ENCODE results near the gene ZCCHC7.

The ZCCHC7 gene

GRCh38 chr9:37345038-37345437 lies 224.7 kb downstream of the ZCCHC7 start:
- H3K4me1 ChIP-seq (ENCODE audit: control insufficient read depth, insufficient read depth, low read length) = no peaks in the 10 kb centered on the region
- no peak overlapping the region for H3K9ac ChIP-seq (ENCODE audit: low read length)
- H3K9me3 ChIP-seq (ENCODE audit: control insufficient read depth, low read length) = no peaks in the 10 kb centered on the region
- H3K27me3 ChIP-seq (replicated peaks; ENCODE audit: control insufficient read depth, insufficient read depth, low read length) = no peaks in the 10 kb centered on the region
- H3K36me3 ChIP-seq (ENCODE audit: control insufficient read depth, insufficient read depth, low read length, severe bottlenecking) = no peaks in the 10 kb centered on the region
- no peak for DNase-seq (ENCODE audit: low read depth)
- no peak overlapping the region for H3K4me3 ChIP-seq (ENCODE audit: low read length)

GRCh38 chr9:37348917-37349316 lies 228.5 kb downstream of the ZCCHC7 start:
- no peaks in the 10 kb centered on the region for H3K27me3 ChIP-seq (replicated peaks; ENCODE audit: control insufficient read depth, insufficient read depth, low read length)
- no peak overlapping the region for H3K9ac ChIP-seq (ENCODE audit: low read length)
- H3K4me3 ChIP-seq (ENCODE audit: low read length) = no peak overlapping the region
- peaks cover 6% of the 10 kb centered on the region for H3K4me1 ChIP-seq (ENCODE audit: control insufficient read depth, insufficient read depth, low read length)
- DNase-seq (ENCODE audit: low read depth) = no peak
- H3K9me3 ChIP-seq (ENCODE audit: control insufficient read depth, low read length) = no peaks in the 10 kb centered on the region
- peaks cover 10% of the 10 kb centered on the region for H3K36me3 ChIP-seq (ENCODE audit: control insufficient read depth, insufficient read depth, low read length, severe bottlenecking)

DNA sequence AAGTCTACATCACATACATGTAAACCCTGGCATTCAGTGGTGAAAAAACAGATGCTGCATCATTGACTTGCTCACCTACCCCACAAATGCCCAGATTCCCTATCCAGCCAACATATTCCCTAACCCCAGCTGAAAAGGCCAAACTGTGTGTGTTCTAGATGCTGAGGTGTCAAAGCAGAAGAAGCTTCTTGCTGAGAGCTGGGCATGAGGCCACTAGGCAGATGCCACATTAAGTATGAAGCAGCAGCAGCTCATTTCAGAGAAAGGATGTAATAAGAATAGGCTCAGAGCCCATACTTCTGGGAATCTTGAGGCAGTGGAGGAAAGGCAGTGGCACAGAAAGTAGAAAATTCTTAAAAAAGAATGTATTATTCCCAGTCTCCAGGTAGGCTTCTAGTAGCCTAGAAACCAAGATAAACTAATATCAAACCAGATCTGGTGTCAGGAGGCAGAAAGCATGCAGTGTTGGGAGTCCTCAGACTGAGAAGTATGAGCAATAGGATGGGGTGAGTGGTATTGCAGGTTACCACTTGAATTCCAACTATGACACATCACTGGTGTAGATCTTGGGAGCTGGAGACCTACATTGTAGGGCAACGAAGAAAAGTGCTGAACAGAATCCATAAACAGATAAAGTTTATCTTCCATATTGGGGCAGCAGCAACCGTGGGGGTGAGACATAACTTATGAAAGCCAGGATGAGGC lies 230.3 kb downstream of the ZCCHC7 start:
- peak; percentile 11 for DNase-seq (ENCODE audit: low read depth)
- peaks cover 10% of the 10 kb centered on the region for H3K36me3 ChIP-seq (ENCODE audit: control insufficient read depth, insufficient read depth, low read length, severe bottlenecking)
- no peak overlapping the region for H3K4me3 ChIP-seq (ENCODE audit: low read length)
- H3K9ac ChIP-seq (ENCODE audit: low read length) = no peak overlapping the region
- H3K9me3 ChIP-seq (ENCODE audit: control insufficient read depth, low read length) = no peaks in the 10 kb centered on the region
- no peaks in the 10 kb centered on the region for H3K27me3 ChIP-seq (replicated peaks; ENCODE audit: control insufficient read depth, insufficient read depth, low read length)
- H3K4me1 ChIP-seq (ENCODE audit: control insufficient read depth, insufficient read depth, low read length) = peaks cover 6% of the 10 kb centered on the region

DNA sequence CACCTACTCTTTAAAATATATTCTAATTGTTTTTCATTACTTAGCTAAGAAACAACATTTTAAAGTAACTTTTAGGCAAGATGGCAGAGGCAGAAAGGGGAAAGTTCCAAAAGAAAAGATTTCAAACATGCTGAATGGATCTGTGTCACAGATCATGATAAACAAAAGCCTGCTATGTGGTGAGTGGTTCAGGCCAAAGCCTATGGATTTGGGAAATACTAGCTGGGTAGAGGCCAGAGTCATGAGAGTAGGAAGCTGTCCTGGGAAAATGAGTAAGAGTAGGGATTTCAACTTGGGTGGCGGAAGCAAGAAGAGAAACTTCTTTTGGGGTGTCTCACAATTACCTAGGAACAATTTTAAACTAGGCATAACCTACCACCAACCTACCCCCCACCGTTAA lies 233.4 kb downstream of the ZCCHC7 start:
- H3K36me3 ChIP-seq (ENCODE audit: control insufficient read depth, insufficient read depth, low read length, severe bottlenecking) = peaks cover 28% of the 10 kb centered on the region
- no peak overlapping the region for H3K4me3 ChIP-seq (ENCODE audit: low read length)

GRCh38 chr9:37362430-37362829 lies 242.1 kb downstream of the ZCCHC7 start:
- DNase-seq (ENCODE audit: low read depth) = no peak
- Histone ChIP-seq H3K36me3 (ENCODE audit: control insufficient read depth, insufficient read depth, low read length, severe bottlenecking) (peaks cover 11% of the 10 kb centered on the region), H3K9me3 (ENCODE audit: control insufficient read depth, low read length) (no peaks in the 10 kb centered on the region), H3K4me3 (ENCODE audit: low read length) (no peak overlapping the region), H3K4me1 (ENCODE audit: control insufficient read depth, insufficient read depth, low read length) (no peaks in the 10 kb centered on the region), H3K27me3 (replicated peaks; ENCODE audit: control insufficient read depth, insufficient read depth, low read length) (no peaks in the 10 kb centered on the region), H3K9ac (ENCODE audit: low read length) (no peak overlapping the region)

More for the DNA sequence above, 233.4 kb downstream of the ZCCHC7 start:
- Histone ChIP-seq H3K27me3 (replicated peaks; ENCODE audit: control insufficient read depth, insufficient read depth, low read length) (no peaks in the 10 kb centered on the region), H3K9me3 (ENCODE audit: control insufficient read depth, low read length) (no peaks in the 10 kb centered on the region), H3K4me1 (ENCODE audit: control insufficient read depth, insufficient read depth, low read length) (peaks cover 6% of the 10 kb centered on the region), H3K9ac (ENCODE audit: low read length) (no peak overlapping the region)
- no peak for DNase-seq (ENCODE audit: low read depth)

DNA sequence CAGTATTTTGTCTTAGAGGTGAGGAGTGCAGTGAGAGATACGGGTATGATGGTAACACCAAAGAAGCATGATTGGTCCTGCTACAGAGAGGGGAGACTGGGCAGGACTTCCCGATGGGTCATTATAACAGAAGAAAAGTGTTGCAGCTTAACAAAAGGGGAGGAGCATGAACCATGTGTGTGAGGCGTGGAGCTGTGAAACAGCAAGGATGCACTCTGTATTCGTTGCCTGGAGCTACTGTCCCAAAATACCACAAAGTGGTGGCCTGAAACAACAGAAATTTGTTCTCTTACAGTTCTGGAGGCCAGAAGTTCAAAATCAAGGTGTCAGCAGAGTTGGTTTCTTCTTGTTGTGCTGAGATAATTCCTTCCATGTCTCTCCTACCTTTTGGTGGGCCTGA lies 242.8 kb downstream of the ZCCHC7 start:
- Histone ChIP-seq H3K9me3 (ENCODE audit: control insufficient read depth, low read length) (no peaks in the 10 kb centered on the region), H3K9ac (ENCODE audit: low read length) (no peak overlapping the region)

GRCh38 chr9:37364136-37364535 lies 243.8 kb downstream of the ZCCHC7 start:
- no peaks in the 10 kb centered on the region for H3K27me3 ChIP-seq (replicated peaks; ENCODE audit: control insufficient read depth, insufficient read depth, low read length)
- no peaks in the 10 kb centered on the region for H3K4me1 ChIP-seq (ENCODE audit: control insufficient read depth, insufficient read depth, low read length)
- H3K36me3 ChIP-seq (ENCODE audit: control insufficient read depth, insufficient read depth, low read length, severe bottlenecking) = peaks cover 1% of the 10 kb centered on the region
- DNase-seq (ENCODE audit: low read depth) = no peak
- no peak overlapping the region for H3K9ac ChIP-seq (ENCODE audit: low read length)
- H3K9me3 ChIP-seq (ENCODE audit: control insufficient read depth, low read length) = no peaks in the 10 kb centered on the region
- no peak overlapping the region for H3K4me3 ChIP-seq (ENCODE audit: low read length)

More for the DNA sequence above, 242.8 kb downstream of the ZCCHC7 start:
- Histone ChIP-seq H3K4me1 (ENCODE audit: control insufficient read depth, insufficient read depth, low read length) (no peaks in the 10 kb centered on the region), H3K4me3 (ENCODE audit: low read length) (no peak overlapping the region), H3K36me3 (ENCODE audit: control insufficient read depth, insufficient read depth, low read length, severe bottlenecking) (peaks cover 6% of the 10 kb centered on the region), H3K27me3 (replicated peaks; ENCODE audit: control insufficient read depth, insufficient read depth, low read length) (no peaks in the 10 kb centered on the region)
- no peak for DNase-seq (ENCODE audit: low read depth)

GRCh38 chr9:37364751-37365360 lies 244.5 kb downstream of the ZCCHC7 start:
- Histone ChIP-seq H3K4me3 (ENCODE audit: low read length) (no peak overlapping the region), H3K36me3 (ENCODE audit: control insufficient read depth, insufficient read depth, low read length, severe bottlenecking) (no peaks in the 10 kb centered on the region), H3K9ac (ENCODE audit: low read length) (no peak overlapping the region), H3K27me3 (replicated peaks; ENCODE audit: control insufficient read depth, insufficient read depth, low read length) (no peaks in the 10 kb centered on the region), H3K4me1 (ENCODE audit: control insufficient read depth, insufficient read depth, low read length) (no peaks in the 10 kb centered on the region), H3K9me3 (ENCODE audit: control insufficient read depth, low read length) (no peaks in the 10 kb centered on the region)
- no peak for DNase-seq (ENCODE audit: low read depth)

- no peaks in the 10 kb centered on the region for H3K9me3 ChIP-seq (ENCODE audit: control insufficient read depth, low read length)
- H3K4me1 ChIP-seq (ENCODE audit: control insufficient read depth, insufficient read depth, low read length) = no peaks in the 10 kb centered on the region
- no peaks in the 10 kb centered on the region for H3K36me3 ChIP-seq (ENCODE audit: control insufficient read depth, insufficient read depth, low read length, severe bottlenecking)
- peaks cover 11% of the 10 kb centered on the region for H3K27me3 ChIP-seq (replicated peaks; ENCODE audit: control insufficient read depth, insufficient read depth, low read length)
- no peak overlapping the region for H3K4me3 ChIP-seq (ENCODE audit: low read length)
- DNase-seq (ENCODE audit: low read depth) = no peak
- no peak overlapping the region for H3K9ac ChIP-seq (ENCODE audit: low read length)
These were observed 249.3 kb downstream of the ZCCHC7 start for GRCh38 chr9:37369671-37370070.

DNA sequence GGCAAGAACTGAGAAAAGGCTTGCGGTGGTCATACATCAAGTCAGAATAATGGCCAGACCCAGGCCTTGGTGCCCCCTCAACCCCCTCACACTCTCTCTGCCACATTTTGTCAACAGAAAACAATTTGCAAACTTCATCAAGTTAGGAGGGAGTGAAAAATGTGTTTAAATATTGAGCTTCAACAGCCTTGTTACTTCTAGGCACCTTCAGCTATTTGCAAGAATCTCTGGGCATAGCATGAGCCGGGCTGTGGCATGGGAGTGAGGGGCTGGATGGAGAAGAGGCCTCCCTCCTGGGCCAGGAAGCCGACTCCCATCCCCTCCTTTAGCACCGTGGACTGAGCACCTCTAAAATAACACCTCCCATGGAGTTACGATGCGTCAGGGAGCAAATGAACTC lies 249.9 kb downstream of the ZCCHC7 start:
- H3K4me1 ChIP-seq (ENCODE audit: control insufficient read depth, insufficient read depth, low read length) = no peaks in the 10 kb centered on the region
- H3K9me3 ChIP-seq (ENCODE audit: control insufficient read depth, low read length) = no peaks in the 10 kb centered on the region
- H3K4me3 ChIP-seq (ENCODE audit: low read length) = no peak overlapping the region
- no peaks in the 10 kb centered on the region for H3K36me3 ChIP-seq (ENCODE audit: control insufficient read depth, insufficient read depth, low read length, severe bottlenecking)
- H3K9ac ChIP-seq (ENCODE audit: low read length) = no peak overlapping the region
- no peak for DNase-seq (ENCODE audit: low read depth)
- H3K27me3 ChIP-seq (replicated peaks; ENCODE audit: control insufficient read depth, insufficient read depth, low read length) = peaks cover 11% of the 10 kb centered on the region

DNA sequence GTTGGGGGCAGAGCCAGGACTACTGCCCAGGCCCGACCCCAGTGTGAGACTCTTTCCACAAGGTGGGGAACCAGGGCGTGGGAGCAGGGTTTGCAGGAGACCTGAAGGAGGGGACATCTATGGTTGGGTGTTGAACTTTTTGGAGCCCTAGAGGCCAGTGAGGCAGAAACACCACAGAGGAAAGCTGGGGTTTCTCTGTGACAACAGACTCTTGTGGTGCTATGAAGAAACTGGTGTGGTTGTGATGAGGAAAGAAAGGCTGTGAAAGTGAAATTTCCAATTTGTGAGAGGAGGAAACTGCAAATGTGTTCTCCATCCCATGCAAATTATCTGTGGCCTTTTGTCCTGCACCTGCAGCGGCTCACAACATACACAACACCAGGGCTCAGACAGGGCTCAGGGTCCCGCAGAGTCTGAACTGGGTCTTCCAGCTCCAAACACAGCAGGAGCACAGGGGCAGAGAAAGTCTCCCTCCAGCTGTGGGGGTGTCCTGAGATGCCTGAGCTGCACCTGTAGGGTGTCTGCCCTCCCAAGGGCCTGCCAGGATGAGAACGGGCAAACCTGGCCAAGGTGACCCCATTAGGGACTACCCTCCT lies 250.7 kb downstream of the ZCCHC7 start:
- no peak for DNase-seq (ENCODE audit: low read depth)
- Histone ChIP-seq H3K4me1 (ENCODE audit: control insufficient read depth, insufficient read depth, low read length) (no peaks in the 10 kb centered on the region), H3K36me3 (ENCODE audit: control insufficient read depth, insufficient read depth, low read length, severe bottlenecking) (no peaks in the 10 kb centered on the region), H3K4me3 (ENCODE audit: low read length) (no peak overlapping the region), H3K27me3 (replicated peaks; ENCODE audit: control insufficient read depth, insufficient read depth, low read length) (peaks cover 11% of the 10 kb centered on the region), H3K9ac (ENCODE audit: low read length) (no peak overlapping the region), H3K9me3 (ENCODE audit: control insufficient read depth, low read length) (no peaks in the 10 kb centered on the region)

All from adipocyte (in vitro differentiated cells).